Endothelial cell (in vitro differentiated cells): Measurements from ENCODE around the gene ALK. TPM values are rescaled to one million over a fixed set of nuclear protein-coding genes. Genes with fewer than 3 reads are reported as not detected.

Experiments
- DNase-seq: peaks from one replicate; pipeline ENCODE4 v3.0.0; 2021; ENCODE audit warnings: low spot score
- H3K27ac Mint-ChIP-seq: one replicate; pipeline ENCODE4 v1.8.0; 2021; ENCODE audit warnings: mixed read lengths, inconsistent platforms; ENCODE audit not compliant: unreplicated experiment
- H3K27me3 Mint-ChIP-seq: one replicate; pipeline ENCODE4 v1.8.0; 2021; ENCODE audit warnings: mild to moderate bottlenecking, moderate library complexity, mixed read lengths, inconsistent platforms; ENCODE audit not compliant: unreplicated experiment
- H3K36me3 Mint-ChIP-seq: one replicate; pipeline ENCODE4 v1.8.0; 2021; ENCODE audit warnings: mild to moderate bottlenecking, low read depth, mixed read lengths, inconsistent platforms; ENCODE audit not compliant: unreplicated experiment
- H3K4me1 Mint-ChIP-seq: one replicate; pipeline ENCODE4 v1.8.0; 2021; ENCODE audit warnings: mild to moderate bottlenecking, mixed read lengths, inconsistent platforms; ENCODE audit not compliant: unreplicated experiment
- H3K4me3 Mint-ChIP-seq: one replicate; pipeline ENCODE4 v1.8.0; 2021; ENCODE audit warnings: mild to moderate bottlenecking, mixed read lengths, inconsistent platforms; ENCODE audit not compliant: unreplicated experiment
- H3K9me3 Mint-ChIP-seq: one replicate; pipeline ENCODE4 v1.8.0; 2021; ENCODE audit warnings: mixed read lengths, inconsistent platforms; ENCODE audit not compliant: unreplicated experiment
- CTCF ChIP-seq: fragments of 200-600 bp; sonication (generic); IDR thresholded peaks from one replicate; pipeline ENCODE4 v1.5.0; 2021; ENCODE audit warnings: antibody characterized with exemption; ENCODE audit not compliant: unreplicated experiment
- total RNA-seq: library from RNA; stranded (reverse); fragmentation: NEBNext Ultra II Directional; extraction: Animal tissue kit (Norgen Biotek cat#: 25700); gene quantifications from one replicate; pipeline ENCODE4 v1.2.1, GENCODE V29; 2021; ENCODE audit not compliant: unreplicated experiment

The ALK gene
- total RNA-seq, 1 donor from 2014 or later, result 0.05 TPM

DNA sequence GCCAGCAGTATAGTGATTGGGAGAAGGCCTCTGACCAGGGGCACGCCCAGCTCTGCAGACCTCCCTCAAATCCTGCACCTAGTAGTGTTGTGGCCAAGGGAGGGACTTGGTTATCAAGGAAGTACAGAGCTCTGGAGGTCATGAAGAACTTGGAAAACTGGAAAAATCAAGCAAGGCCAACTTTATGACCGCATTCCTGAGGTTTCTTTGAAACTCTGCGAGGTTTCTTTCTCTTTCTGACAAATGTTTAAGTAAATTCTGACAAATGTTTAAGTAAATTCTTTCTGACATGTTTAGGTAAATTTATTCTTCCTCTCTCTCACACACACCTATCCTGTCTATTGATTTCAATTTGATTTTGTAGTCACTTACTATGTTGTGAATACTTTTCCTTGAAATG is 775.2 kb downstream of the ALK start:
- Mint-ChIP-seq H3K27ac (no peak overlapping the region), H3K9me3 (no peaks in the 10 kb centered on the region), H3K4me1 (no peaks in the 10 kb centered on the region), H3K36me3 (no peaks in the 10 kb centered on the region), H3K27me3 (no peaks in the 10 kb centered on the region), H3K4me3 (no peak overlapping the region)
- no peak for DNase-seq
- TF ChIP-seq CTCF, result no peak

GRCh38 chr2:29143657-29144056 is 777.7 kb downstream of the ALK start:
- Mint-ChIP-seq H3K4me1 (no peaks in the 10 kb centered on the region), H3K27me3 (no peaks in the 10 kb centered on the region), H3K4me3 (no peak overlapping the region), H3K27ac (no peak overlapping the region), H3K36me3 (no peaks in the 10 kb centered on the region), H3K9me3 (no peaks in the 10 kb centered on the region)
- TF ChIP-seq CTCF, result no peak
- no peak for DNase-seq

Other genes with a start within 250 kb of the ALK start
- gene YPEL5, start 225.4 kb upstream of the ALK start, total RNA-seq, result 120 TPM